HG02970 (cell line): ENCODE measurements around the gene SLC30A7.
"Not testable (repeated sequence)": the region's sequence is repeated elsewhere in the genome, so short reads cannot be mapped to it uniquely, and the experiment has no call there.

ENCODE experiments used
- ATAC-seq: cut with Tn5 transposase; IDR thresholded peaks from one replicate; pipeline ENCODE4 v1.9.1; 2021; ENCODE audit warnings: mild to moderate bottlenecking, moderate library complexity, moderate number of reproducible peaks; ENCODE audit not compliant: unreplicated experiment, low FRiP score

The SLC30A7 gene

DNA sequence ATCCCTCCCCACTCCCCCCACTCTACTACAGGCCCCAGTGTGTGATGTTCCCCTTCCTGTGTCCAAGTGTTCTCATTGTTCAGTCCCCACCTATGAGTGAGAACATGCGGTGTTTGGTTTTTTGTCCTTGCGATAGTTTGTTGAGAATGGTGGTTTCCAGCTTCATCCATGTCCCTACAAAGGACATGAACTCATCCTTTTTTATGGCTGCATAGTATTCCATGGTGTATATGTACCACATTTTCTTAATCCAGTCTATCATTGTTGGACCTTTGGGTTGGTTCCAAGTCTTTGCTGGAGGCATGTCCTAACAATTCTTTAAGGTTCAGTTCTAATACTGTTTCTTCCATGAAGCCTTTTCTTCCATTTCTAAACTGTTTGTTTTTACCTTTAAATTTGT, 37.7 kb downstream of the SLC30A7 start:
- ATAC-seq = not testable (repeated sequence)

GRCh38 chr1:100936194-100936967, 40.5 kb downstream of the SLC30A7 start:
- no peak for ATAC-seq

DNA sequence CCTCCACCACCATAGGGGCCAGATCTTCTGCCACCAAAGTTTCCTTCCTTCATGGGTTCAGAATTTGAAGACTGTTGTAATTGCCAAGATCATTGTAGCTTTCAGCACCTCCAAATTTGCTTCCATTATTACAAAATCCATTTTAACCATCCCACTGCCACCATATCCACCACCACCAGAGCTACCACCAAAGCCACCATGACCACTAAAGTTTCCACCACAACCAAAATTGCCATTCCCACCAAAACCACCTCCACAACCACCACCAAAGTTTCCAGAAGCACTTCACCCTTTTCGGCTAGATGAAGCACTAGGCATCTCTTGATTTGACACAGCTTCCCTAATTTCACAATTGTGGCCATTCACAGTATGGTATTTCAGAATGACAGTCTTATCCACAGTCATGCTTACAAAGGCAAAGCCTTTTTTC, 45.2 kb downstream of the SLC30A7 start:
- ATAC-seq = no peak

- ATAC-seq = no peak
These were observed 45.8 kb downstream of the SLC30A7 start for GRCh38 chr1:100941580-100942216.

- ATAC-seq = no peak
These were observed 46.6 kb downstream of the SLC30A7 start for GRCh38 chr1:100942304-100943046.

DNA sequence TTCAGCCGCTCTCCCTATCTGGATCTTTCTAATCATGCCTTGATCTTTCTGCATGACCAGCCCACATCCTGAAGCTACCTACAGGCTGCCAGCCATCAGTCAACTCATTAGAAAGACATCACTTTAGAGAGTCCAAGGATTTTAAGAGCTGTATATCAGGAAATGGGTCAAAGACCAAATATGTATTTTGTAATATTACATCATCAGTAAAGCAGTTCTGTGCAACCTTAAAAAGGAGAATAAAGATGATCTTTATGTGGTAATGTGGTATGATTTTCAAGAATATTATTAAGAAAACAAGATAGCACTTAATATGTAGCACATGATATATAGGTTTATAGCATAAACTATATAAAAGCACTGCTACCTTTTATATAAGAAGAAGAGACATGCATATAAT, 47.6 kb downstream of the SLC30A7 start:
- no peak for ATAC-seq

- ATAC-seq = not testable (repeated sequence)
These were observed 50.2 kb downstream of the SLC30A7 start for GRCh38 chr1:100946064-100946463.

- ATAC-seq = not testable (repeated sequence)
These were observed 51.9 kb downstream of the SLC30A7 start for GRCh38 chr1:100947816-100948215.

GRCh38 chr1:100948721-100949405, 53.0 kb downstream of the SLC30A7 start:
- not testable (repeated sequence) for ATAC-seq

- not testable (repeated sequence) for ATAC-seq
These were observed 53.7 kb downstream of the SLC30A7 start for GRCh38 chr1:100949515-100950158.

DNA sequence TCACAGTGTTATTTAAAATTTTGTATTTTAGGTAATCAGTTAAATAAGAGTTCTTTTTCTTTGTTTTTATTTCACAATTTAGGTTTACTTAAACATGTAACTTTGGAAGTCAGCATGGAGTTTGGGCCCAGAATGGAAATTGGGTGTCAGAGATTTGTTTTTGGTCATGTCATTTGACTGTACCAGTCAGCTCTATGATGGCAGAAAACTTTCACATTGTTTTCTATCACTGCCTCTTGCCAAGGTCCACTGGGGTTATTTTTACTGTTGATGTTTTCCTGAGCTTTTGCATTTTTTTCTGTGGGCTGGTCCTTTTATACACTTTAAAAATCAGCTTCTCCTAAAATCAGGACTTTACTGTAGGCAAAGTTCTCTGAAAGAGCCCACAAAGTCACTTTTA, 54.4 kb downstream of the SLC30A7 start:
- ATAC-seq = no peak

- ATAC-seq = no peak
These were observed 54.9 kb downstream of the SLC30A7 start for GRCh38 chr1:100950781-100951180.

DNA sequence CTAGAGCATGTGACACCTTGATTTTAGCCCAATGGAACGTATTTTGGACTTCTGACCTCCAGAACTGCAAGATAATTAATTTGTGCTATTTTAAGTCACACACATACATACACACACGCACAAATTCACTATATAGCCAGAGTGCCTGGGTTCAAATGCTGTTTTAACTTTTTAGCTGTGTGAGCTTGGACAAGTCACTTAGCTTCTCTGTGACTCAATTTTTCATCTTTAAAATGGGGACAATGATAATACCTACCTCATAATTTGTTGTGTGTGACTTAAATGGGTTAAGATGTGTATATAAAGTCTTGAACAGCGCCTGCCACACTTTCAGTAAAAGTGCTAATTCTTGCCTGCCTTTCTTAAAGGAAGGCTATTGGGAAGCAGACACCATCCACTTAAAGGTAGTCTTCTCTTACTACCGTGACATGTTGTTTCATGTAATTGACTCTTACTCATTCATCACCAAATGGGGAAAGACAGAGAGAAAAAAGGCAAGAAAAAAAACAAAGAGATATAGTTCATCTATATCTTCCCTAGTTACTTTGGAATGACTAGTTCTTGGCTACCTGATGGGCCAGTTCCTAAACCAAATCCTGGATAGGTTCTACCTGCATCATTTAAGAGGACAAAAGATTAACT, 56.3 kb downstream of the SLC30A7 start:
- no peak for ATAC-seq

DNA sequence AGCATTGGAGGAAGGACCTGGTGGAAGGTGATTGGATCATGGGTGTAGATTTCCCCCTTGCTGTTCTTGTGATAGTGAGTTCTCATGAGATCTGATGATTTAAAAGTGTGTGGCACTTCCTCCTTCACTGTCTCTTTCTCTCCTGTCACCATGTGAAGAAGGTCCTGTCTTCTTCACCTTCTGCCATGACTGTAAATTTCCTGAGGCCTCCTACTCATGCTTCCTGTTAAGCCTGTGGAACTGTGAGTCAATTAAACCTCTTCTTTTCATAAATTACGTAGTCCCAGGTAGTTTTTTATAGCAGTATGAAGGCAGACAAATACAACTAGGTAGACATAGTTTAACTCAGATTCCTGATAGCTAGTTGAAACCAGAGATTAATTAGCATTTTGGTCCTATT, 57.1 kb downstream of the SLC30A7 start:
- not testable (repeated sequence) for ATAC-seq

GRCh38 chr1:100953960-100954730, 58.3 kb downstream of the SLC30A7 start:
- ATAC-seq = no peak

GRCh38 chr1:100955322-100955721, 59.4 kb downstream of the SLC30A7 start:
- ATAC-seq = no peak

DNA sequence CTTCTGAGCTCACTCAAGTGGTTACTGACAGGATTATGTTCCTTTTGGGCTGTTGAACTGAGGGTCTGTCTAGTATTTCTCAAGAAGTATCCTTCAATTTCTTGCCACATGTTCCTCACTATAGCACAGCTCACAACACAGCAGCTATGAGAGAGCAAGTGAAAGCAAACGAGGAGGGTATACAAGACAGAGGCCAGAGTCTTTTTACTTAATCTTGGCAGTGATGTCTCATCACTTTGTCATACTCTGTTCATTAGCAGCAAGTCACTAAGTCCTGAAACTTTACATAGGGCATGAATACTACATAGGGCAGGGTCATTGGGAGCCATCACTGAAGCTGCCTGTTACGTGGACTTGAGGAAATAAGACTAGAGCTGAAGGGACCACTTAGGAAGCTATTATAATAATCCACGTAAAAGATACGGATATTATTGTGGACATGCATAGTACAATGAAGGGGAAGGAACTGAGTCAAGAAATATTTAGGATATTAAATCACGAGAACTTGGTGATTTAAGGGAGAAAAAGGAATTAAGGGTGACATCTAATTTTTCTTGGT, 63.7 kb downstream of the SLC30A7 start:
- no peak for ATAC-seq

- no peak for ATAC-seq
These were observed 64.2 kb downstream of the SLC30A7 start for GRCh38 chr1:100960098-100960497.

GRCh38 chr1:100968621-100969020, 72.7 kb downstream of the SLC30A7 start:
- no peak for ATAC-seq
